Measurements from ENCODE around the gene BRINP1.
"Not testable (repeated sequence)": the region's sequence is repeated elsewhere in the genome, so short reads cannot be mapped to it uniquely, and the experiment has no call there.

Gene BRINP1

GRCh38 chr9:119175581-119175980 is 193.7 kb downstream of the BRINP1 start:
- no peak overlapping the region for H3K27ac ChIP-seq (ENCODE audit: low read depth, low read length)
- no peak overlapping the region for H3K9ac ChIP-seq (ENCODE audit: low read length)
- no peak overlapping the region for H2AFZ ChIP-seq (ENCODE audit: low read depth, low read length, severe bottlenecking)
- no peak overlapping the region for H3K4me3 ChIP-seq (ENCODE audit: insufficient read depth, low read length, poor library complexity, severe bottlenecking)
- H3K9me2 ChIP-seq (replicated peaks; ENCODE audit: insufficient read depth, low read length), result no peaks in the 10 kb centered on the region
- H3K27me3 ChIP-seq (ENCODE audit: low read length), result no peaks in the 10 kb centered on the region
- no peaks in the 10 kb centered on the region for H4K20me1 ChIP-seq (ENCODE audit: low read depth, low read length)
- TF ChIP-seq CTCF (IDR thresholded peaks at IDR 0.05; ENCODE audit: insufficient read depth, low read length, poor library complexity, severe bottlenecking), result no peak
- TF ChIP-seq EZH2phosphoT487 (conservative IDR thresholded peaks at IDR 0.05; ENCODE audit: low read length), result no peak
- H3K36me3 ChIP-seq (ENCODE audit: low read length), result no peaks in the 10 kb centered on the region
- H3F3A ChIP-seq (ENCODE audit: insufficient read depth), result no peaks in the 10 kb centered on the region
- no peak overlapping the region for H3K4me2 ChIP-seq (ENCODE audit: low read depth, low read length, poor library complexity, severe bottlenecking)
- H3K79me2 ChIP-seq (ENCODE audit: insufficient read depth, low read length), result no peaks in the 10 kb centered on the region
- H3K9me3 ChIP-seq (ENCODE audit: insufficient read depth, low read length), result no peaks in the 10 kb centered on the region

- H3K9me2 ChIP-seq (replicated peaks; ENCODE audit: insufficient read depth, low read length); H3K9ac ChIP-seq (ENCODE audit: low read length); H2AFZ ChIP-seq (ENCODE audit: low read depth, low read length, severe bottlenecking); H3F3A ChIP-seq (ENCODE audit: insufficient read depth); H3K79me2 ChIP-seq (ENCODE audit: insufficient read depth, low read length); H3K27me3 ChIP-seq (ENCODE audit: low read length); H3K4me3 ChIP-seq (ENCODE audit: insufficient read depth, low read length, poor library complexity, severe bottlenecking); H4K20me1 ChIP-seq (ENCODE audit: low read depth, low read length); H3K27ac ChIP-seq (ENCODE audit: low read depth, low read length); H3K9me3 ChIP-seq (ENCODE audit: insufficient read depth, low read length); H3K36me3 ChIP-seq (ENCODE audit: low read length); H3K4me2 ChIP-seq (ENCODE audit: low read depth, low read length, poor library complexity, severe bottlenecking): not testable (repeated sequence)
Measured at GRCh38 chr9:119169222-119169621, 200.0 kb downstream of the BRINP1 start.

GRCh38 chr9:119167876-119168275 is 201.4 kb downstream of the BRINP1 start:
- Histone ChIP-seq H3K27ac (ENCODE audit: low read depth, low read length) (no peak overlapping the region), H3K79me2 (ENCODE audit: insufficient read depth, low read length) (no peaks in the 10 kb centered on the region), H3K27me3 (ENCODE audit: low read length) (no peaks in the 10 kb centered on the region), H3F3A (ENCODE audit: insufficient read depth) (no peaks in the 10 kb centered on the region), H3K4me2 (ENCODE audit: low read depth, low read length, poor library complexity, severe bottlenecking) (no peak overlapping the region), H4K20me1 (ENCODE audit: low read depth, low read length) (no peaks in the 10 kb centered on the region), H3K9ac (ENCODE audit: low read length) (no peak overlapping the region), H3K9me2 (replicated peaks; ENCODE audit: insufficient read depth, low read length) (no peaks in the 10 kb centered on the region), H3K36me3 (ENCODE audit: low read length) (no peaks in the 10 kb centered on the region), H3K9me3 (ENCODE audit: insufficient read depth, low read length) (no peaks in the 10 kb centered on the region), H3K4me3 (ENCODE audit: insufficient read depth, low read length, poor library complexity, severe bottlenecking) (no peak overlapping the region), H2AFZ (ENCODE audit: low read depth, low read length, severe bottlenecking) (no peak overlapping the region)
- TF ChIP-seq EZH2phosphoT487 (conservative IDR thresholded peaks at IDR 0.05; ENCODE audit: low read length) (no peak), CTCF (IDR thresholded peaks at IDR 0.05; ENCODE audit: insufficient read depth, low read length, poor library complexity, severe bottlenecking) (no peak)

GRCh38 chr9:119167267-119167666 is 202.0 kb downstream of the BRINP1 start:
- Histone ChIP-seq H3K9me3 (ENCODE audit: insufficient read depth, low read length) (no peaks in the 10 kb centered on the region), H4K20me1 (ENCODE audit: low read depth, low read length) (no peaks in the 10 kb centered on the region), H2AFZ (ENCODE audit: low read depth, low read length, severe bottlenecking) (no peak overlapping the region), H3K79me2 (ENCODE audit: insufficient read depth, low read length) (no peaks in the 10 kb centered on the region), H3K27me3 (ENCODE audit: low read length) (no peaks in the 10 kb centered on the region), H3K4me2 (ENCODE audit: low read depth, low read length, poor library complexity, severe bottlenecking) (no peak overlapping the region), H3K9me2 (replicated peaks; ENCODE audit: insufficient read depth, low read length) (no peaks in the 10 kb centered on the region), H3K27ac (ENCODE audit: low read depth, low read length) (no peak overlapping the region), H3K9ac (ENCODE audit: low read length) (no peak overlapping the region), H3F3A (ENCODE audit: insufficient read depth) (no peaks in the 10 kb centered on the region), H3K4me3 (ENCODE audit: insufficient read depth, low read length, poor library complexity, severe bottlenecking) (no peak overlapping the region), H3K36me3 (ENCODE audit: low read length) (no peaks in the 10 kb centered on the region)
- no peak for TF ChIP-seq CTCF (IDR thresholded peaks at IDR 0.05; ENCODE audit: insufficient read depth, low read length, poor library complexity, severe bottlenecking)
